Fibroblast of mammary gland (primary cell): Measurements from ENCODE around the gene ZBTB43.

ENCODE experiments used
- DNase-seq: peaks from one replicate; pipeline ENCODE4 v3.0.0-alpha.2; 2010; ENCODE audit warnings: low read depth
- H3K4me3 ChIP-seq: 2 replicates; pipeline ENCODE4 v1.5.1; 2011; ENCODE audit warnings: low read depth, mild to moderate bottlenecking, low read length, moderate library complexity; ENCODE audit not compliant: control insufficient read depth
- TF ChIP-seq, protein P1 (sequence below): conservative IDR thresholded peaks from 2 replicates; pipeline ENCODE4 v1.5.1; 2011; ENCODE audit warnings: low read depth, low read length, inconsistent platforms; ENCODE audit not compliant: control insufficient read depth, insufficient read depth

Gene ZBTB43

DNA sequence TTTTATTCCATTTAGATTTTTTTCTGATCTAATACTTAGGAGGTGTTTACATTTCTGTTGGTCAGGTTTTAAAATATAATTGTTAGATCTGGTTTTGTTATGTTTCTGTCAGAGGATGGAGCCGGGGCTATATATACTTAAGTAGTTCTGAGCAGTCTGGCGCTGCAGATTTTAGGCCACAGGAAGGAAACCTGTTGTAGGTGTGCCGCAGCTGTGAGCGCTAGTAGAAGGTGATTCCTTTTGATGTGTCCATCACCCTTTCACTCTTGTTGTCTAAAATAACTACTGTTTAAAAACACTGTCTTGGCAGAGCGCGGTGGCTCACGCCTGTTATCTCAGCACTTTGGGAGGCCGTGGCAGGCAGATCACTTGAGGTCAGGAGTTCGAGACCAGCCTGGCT, 72.6 kb downstream of the ZBTB43 start:
- no peak for DNase-seq
- no peak overlapping the region for H3K4me3 ChIP-seq
- TF ChIP-seq, protein P1, sequence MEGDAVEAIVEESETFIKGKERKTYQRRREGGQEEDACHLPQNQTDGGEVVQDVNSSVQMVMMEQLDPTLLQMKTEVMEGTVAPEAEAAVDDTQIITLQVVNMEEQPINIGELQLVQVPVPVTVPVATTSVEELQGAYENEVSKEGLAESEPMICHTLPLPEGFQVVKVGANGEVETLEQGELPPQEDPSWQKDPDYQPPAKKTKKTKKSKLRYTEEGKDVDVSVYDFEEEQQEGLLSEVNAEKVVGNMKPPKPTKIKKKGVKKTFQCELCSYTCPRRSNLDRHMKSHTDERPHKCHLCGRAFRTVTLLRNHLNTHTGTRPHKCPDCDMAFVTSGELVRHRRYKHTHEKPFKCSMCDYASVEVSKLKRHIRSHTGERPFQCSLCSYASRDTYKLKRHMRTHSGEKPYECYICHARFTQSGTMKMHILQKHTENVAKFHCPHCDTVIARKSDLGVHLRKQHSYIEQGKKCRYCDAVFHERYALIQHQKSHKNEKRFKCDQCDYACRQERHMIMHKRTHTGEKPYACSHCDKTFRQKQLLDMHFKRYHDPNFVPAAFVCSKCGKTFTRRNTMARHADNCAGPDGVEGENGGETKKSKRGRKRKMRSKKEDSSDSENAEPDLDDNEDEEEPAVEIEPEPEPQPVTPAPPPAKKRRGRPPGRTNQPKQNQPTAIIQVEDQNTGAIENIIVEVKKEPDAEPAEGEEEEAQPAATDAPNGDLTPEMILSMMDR: no peak

DNA sequence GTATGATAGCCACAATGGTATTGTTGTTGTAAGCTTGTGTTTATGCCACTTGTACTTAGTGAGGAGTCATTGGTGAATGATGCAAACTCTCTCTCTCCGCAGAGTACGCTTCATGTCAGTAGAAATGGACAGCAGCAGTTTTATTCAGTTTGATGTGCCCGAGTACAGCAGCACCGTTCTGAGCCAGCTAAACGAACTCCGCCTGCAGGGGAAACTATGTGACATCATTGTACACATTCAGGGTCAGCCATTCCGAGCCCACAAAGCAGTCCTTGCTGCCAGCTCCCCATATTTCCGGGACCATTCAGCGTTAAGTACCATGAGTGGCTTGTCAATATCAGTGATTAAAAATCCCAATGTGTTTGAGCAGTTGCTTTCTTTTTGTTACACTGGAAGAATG, 74.4 kb downstream of the ZBTB43 start:
- H3K4me3 ChIP-seq: no peak overlapping the region
- no peak for DNase-seq
- TF ChIP-seq, protein P1: no peak

DNA sequence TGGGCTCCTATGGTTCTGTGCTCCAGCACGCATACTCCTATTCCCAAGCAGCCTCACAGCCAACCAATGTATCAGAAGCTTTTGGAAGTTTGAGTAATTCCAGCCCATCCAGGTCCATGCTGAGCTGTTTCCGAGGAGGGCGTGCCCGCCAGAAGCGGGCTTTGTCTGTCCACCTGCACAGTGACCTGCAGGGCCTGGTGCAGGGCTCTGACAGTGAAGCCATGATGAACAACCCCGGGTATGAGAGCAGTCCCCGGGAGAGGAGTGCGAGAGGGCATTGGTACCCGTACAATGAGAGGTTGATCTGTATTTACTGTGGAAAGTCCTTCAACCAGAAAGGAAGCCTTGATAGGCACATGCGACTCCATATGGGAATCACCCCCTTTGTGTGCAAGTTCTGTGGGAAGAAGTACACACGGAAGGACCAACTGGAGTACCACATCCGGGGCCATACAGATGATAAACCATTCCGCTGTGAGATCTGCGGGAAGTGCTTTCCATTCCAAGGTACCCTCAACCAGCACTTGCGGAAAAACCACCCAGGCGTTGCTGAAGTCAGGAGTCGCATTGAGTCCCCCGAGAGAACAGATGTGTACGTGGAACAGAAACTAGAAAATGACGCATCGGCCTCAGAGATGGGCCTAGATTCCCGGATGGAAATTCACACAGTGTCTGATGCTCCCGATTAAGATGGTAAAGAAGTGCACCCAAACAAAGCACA, 75.5 kb downstream of the ZBTB43 start:
- H3K4me3 ChIP-seq: no peak overlapping the region
- TF ChIP-seq, protein P1: no peak
- no peak for DNase-seq

DNA sequence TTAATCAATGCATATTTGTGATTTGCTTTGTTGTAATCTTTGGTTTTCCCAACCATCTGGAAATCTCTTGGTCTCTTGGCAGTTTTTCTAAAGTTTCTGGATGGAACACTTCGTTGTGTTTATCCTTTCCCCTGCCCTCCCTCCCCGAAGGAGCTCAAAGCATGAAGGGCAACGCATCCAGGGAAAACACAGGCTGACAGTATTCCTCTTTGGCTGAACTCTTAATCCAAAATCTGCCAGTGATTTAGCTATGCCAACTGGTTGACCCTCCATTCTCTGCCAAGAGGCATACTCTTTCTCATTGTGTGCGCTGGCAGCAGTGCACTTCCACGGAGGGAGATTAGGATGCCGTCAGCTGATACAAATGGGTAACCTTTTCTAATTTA, 76.1 kb downstream of the ZBTB43 start:
- no peak overlapping the region for H3K4me3 ChIP-seq
- TF ChIP-seq, protein P1: no peak
- DNase-seq: no peak

DNA sequence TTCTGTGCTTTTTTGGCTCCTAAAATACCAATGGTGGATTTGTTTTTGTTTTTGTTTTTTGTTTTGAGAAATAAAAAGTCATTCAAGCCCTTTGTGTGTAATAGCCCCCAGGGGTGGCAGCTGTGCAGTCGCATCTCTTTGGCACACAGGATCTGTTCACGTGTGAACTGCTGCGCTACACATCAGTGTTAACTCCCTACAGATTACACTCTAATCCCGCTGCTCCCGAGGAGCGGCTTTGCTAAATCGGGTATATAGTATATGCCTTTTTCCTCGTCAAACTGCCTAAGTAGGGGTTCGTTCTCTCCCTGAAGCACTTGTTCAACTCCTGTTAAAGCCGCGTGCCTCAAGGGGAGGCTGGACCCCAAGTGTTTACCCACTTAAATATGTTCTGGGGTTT, 77.9 kb downstream of the ZBTB43 start:
- DNase-seq: no peak

DNA sequence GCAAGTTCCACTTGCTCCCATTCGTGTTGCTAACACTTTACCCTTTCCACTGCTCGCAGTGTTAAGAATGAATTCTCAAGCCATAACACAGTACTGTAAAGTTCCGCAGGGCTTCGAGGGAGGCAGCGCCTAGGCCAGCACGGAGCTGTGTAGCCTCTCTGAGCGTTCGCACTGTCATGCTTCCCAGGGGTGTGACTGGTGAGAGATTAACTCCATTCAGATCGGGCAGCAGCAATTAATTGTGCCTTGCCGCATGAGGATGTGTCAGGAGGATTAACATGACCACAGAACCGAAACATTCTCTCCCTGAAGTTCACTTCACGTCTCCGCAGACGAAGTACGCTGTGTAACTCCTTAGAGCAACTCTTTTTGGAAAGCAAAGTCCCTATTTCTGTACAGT, 78.8 kb downstream of the ZBTB43 start:
- TF ChIP-seq, protein P1: no peak
- no peak for DNase-seq
- H3K4me3 ChIP-seq: no peak overlapping the region

More for the DNA sequence above, 77.9 kb downstream of the ZBTB43 start:
- H3K4me3 ChIP-seq: no peak overlapping the region
- TF ChIP-seq, protein P1: no peak
